RWPE2 (cell line): Measurements from ENCODE around the gene NCF4.

Experiments
- ATAC-seq: fragments of 200-7000 bp; cut with Tn5 transposase; 3 replicates; pipeline ENCODE4 v1.9.1; 2021; ENCODE audit warnings: low read depth
- DNase-seq: peaks from one replicate; pipeline ENCODE4 v3.0.0-alpha.2; 2020; ENCODE audit warnings: low spot score
- H3K27ac ChIP-seq: fragments of 450-650 bp; 2 replicates; pipeline ENCODE4 v1.5.1; 2017; ENCODE audit warnings: mild to moderate bottlenecking; ENCODE audit not compliant: poor library complexity, severe bottlenecking
- H3K27me3 ChIP-seq: fragments of 250-450 bp; sonication (Bioruptor Pico); 2 replicates; pipeline ENCODE4 v1.5.1; 2021; ENCODE audit warnings: mild to moderate bottlenecking, moderate library complexity; ENCODE audit not compliant: insufficient read depth, poor library complexity, severe bottlenecking
- H3K36me3 ChIP-seq: fragments of 250-450 bp; sonication (Bioruptor Pico); 2 replicates; pipeline ENCODE4 v1.5.1; 2020; ENCODE audit warnings: low read depth, mild to moderate bottlenecking, moderate library complexity
- H3K4me1 ChIP-seq: fragments of 250-450 bp; sonication (Bioruptor Pico); 2 replicates; pipeline ENCODE4 v1.5.1; 2021; ENCODE audit warnings: mild to moderate bottlenecking, moderate library complexity; ENCODE audit not compliant: insufficient read depth, poor library complexity, severe bottlenecking
- H3K4me3 ChIP-seq: fragments of 250-450 bp; sonication (Bioruptor Pico); 2 replicates; pipeline ENCODE4 v1.5.1; 2021; ENCODE audit warnings: mild to moderate bottlenecking, moderate library complexity; ENCODE audit not compliant: severe bottlenecking
- H3K9me3 ChIP-seq: fragments of 250-450 bp; sonication (Bioruptor Pico); 2 replicates; pipeline ENCODE4 v1.5.1; 2021; ENCODE audit warnings: mild to moderate bottlenecking, moderate library complexity; ENCODE audit not compliant: severe bottlenecking
- CTCF ChIP-seq: fragments of 450-650 bp; IDR thresholded peaks from one replicate; pipeline ENCODE4 v1.5.1; 2017; ENCODE audit warnings: mild to moderate bottlenecking, moderate library complexity; ENCODE audit not compliant: poor library complexity, severe bottlenecking

NCF4 gene

GRCh38 chr22:36816339-36816635 is 44.5 kb upstream of the NCF4 start:
- H3K27ac ChIP-seq: no peak overlapping the region
- peaks cover 67% of the 10 kb centered on the region for H3K27me3 ChIP-seq
- no peak overlapping the region for H3K4me3 ChIP-seq
- no peaks in the 10 kb centered on the region for H3K9me3 ChIP-seq
- ATAC-seq (0 out of 3 replicates have a peak, but pooled peaks have one; percentile 32), DNase-seq (no peak)
- no peaks in the 10 kb centered on the region for H3K4me1 ChIP-seq
- no peak for TF ChIP-seq CTCF
- H3K36me3 ChIP-seq: no peaks in the 10 kb centered on the region

GRCh38 chr22:36816636-36817524 is 43.9 kb upstream of the NCF4 start, which contains the start of gene PVALB:
Gene PVALB, minus strand, starts transcription at chr22:36817035. Its CDS starts 30 bp downstream, at chr22:36817005.
- ATAC-seq: peak; percentile 62; the same call in 2 of the 3 replicates
- no peak for TF ChIP-seq CTCF
- no peaks in the 10 kb centered on the region for H3K36me3 ChIP-seq
- no peaks in the 10 kb centered on the region for H3K9me3 ChIP-seq
- no peak for DNase-seq
- no peak within 1 kb of the TSS for H3K27ac ChIP-seq
- H3K27me3 ChIP-seq: peaks cover 67% of the 10 kb centered on the region
- H3K4me3 ChIP-seq: no peak within 1 kb of the TSS
- H3K4me1 ChIP-seq: no peaks in the 10 kb centered on the region

GRCh38 chr22:36817525-36817848 is 43.3 kb upstream of the NCF4 start:
- DNase-seq (no peak), ATAC-seq (no peak)
- peaks cover 65% of the 10 kb centered on the region for H3K27me3 ChIP-seq
- no peak overlapping the region for H3K27ac ChIP-seq
- H3K9me3 ChIP-seq: no peaks in the 10 kb centered on the region
- H3K4me3 ChIP-seq: no peak overlapping the region
- H3K36me3 ChIP-seq: no peaks in the 10 kb centered on the region
- H3K4me1 ChIP-seq: no peaks in the 10 kb centered on the region
- no peak for TF ChIP-seq CTCF

GRCh38 chr22:36818010-36818642 is 42.7 kb upstream of the NCF4 start:
- no peak overlapping the region for H3K27ac ChIP-seq
- ATAC-seq (peak; percentile 51; the same call in 2 of the 3 replicates), DNase-seq (no peak)
- no peak for TF ChIP-seq CTCF
- no peaks in the 10 kb centered on the region for H3K4me1 ChIP-seq
- H3K36me3 ChIP-seq: no peaks in the 10 kb centered on the region
- H3K27me3 ChIP-seq: peaks cover 62% of the 10 kb centered on the region
- no peaks in the 10 kb centered on the region for H3K9me3 ChIP-seq
- H3K4me3 ChIP-seq: no peak overlapping the region

- H3K4me1 ChIP-seq: no peaks in the 10 kb centered on the region
- H3K9me3 ChIP-seq: no peaks in the 10 kb centered on the region
- peaks cover 53% of the 10 kb centered on the region for H3K27me3 ChIP-seq
Observed at GRCh38 chr22:36819112-36819511, 41.7 kb upstream of the NCF4 start.

More at GRCh38 chr22:36819112-36819511, 41.7 kb upstream of the NCF4 start:
- ATAC-seq (no peak), DNase-seq (no peak)
- no peak overlapping the region for H3K4me3 ChIP-seq
- no peak overlapping the region for H3K27ac ChIP-seq
- no peaks in the 10 kb centered on the region for H3K36me3 ChIP-seq
- no peak for TF ChIP-seq CTCF
